SU-DHL-6 (cell line): ENCODE results near the gene DCAF12L1.

Experiments
- H2AFZ ChIP-seq: fragments of 200-600 bp; sonication (generic); 2 replicates; pipeline ENCODE4 v1.6.1; 2014; ENCODE audit warnings: low read depth, mild to moderate bottlenecking, moderate library complexity, mixed read lengths, antibody characterized with exemption, low read length; ENCODE audit not compliant: severe bottlenecking
- H3F3A ChIP-seq: fragments of 200-600 bp; shearing (Covaris generic); 2 replicates; pipeline ENCODE4 v1.6.0; 2016; ENCODE audit warnings: antibody characterized with exemption, mild to moderate bottlenecking; ENCODE audit not compliant: insufficient read depth
- H3K27ac ChIP-seq: fragments of 200-600 bp; sonication (generic); 2 replicates; pipeline ENCODE4 v1.5.1; 2016; ENCODE audit warnings: low read depth, mild to moderate bottlenecking, low read length, moderate library complexity, mixed read lengths
- H3K27me3 ChIP-seq: fragments of 200-600 bp; sonication (generic), shearing (Covaris generic); 2 replicates; pipeline ENCODE4 v1.6.0; 2014; ENCODE audit warnings: mild to moderate bottlenecking, low read length
- H3K36me3 ChIP-seq: fragments of 200-600 bp; sonication (generic); 2 replicates; pipeline ENCODE4 v1.6.1; 2014; ENCODE audit warnings: mild to moderate bottlenecking, low read length, mixed read lengths
- H3K4me2 ChIP-seq: fragments of 300-600, 200-600 bp; shearing (Covaris generic), sonication (generic); 2 replicates; pipeline ENCODE4 v1.6.0; 2014; ENCODE audit warnings: low read length, low read depth, mild to moderate bottlenecking; ENCODE audit not compliant: poor library complexity, severe bottlenecking
- H3K4me3 ChIP-seq: fragments of 200-600 bp; sonication (generic); 2 replicates; pipeline ENCODE4 v1.5.1; 2014; ENCODE audit warnings: antibody characterized with exemption, low read length, mild to moderate bottlenecking, mixed read lengths; ENCODE audit not compliant: insufficient read depth, poor library complexity, severe bottlenecking
- H3K79me2 ChIP-seq: fragments of 200-600 bp; sonication (generic); 2 replicates; pipeline ENCODE4 v1.6.1; 2014; ENCODE audit warnings: mild to moderate bottlenecking, low read length, moderate library complexity; ENCODE audit not compliant: insufficient read depth
- H3K9ac ChIP-seq: fragments of 200-600 bp; sonication (generic); 2 replicates; pipeline ENCODE4 v1.7.0; 2014; ENCODE audit warnings: mild to moderate bottlenecking, low read length
- H3K9me2 ChIP-seq: fragments of 200-600 bp; sonication (generic); replicated peaks from 2 replicates; pipeline ENCODE4 v1.6.1; 2014; ENCODE audit warnings: low read length; ENCODE audit not compliant: insufficient read depth
- H3K9me3 ChIP-seq: fragments of 200-600 bp; sonication (generic); 2 replicates; pipeline ENCODE4 v1.6.1; 2014; ENCODE audit warnings: low read length, mixed read lengths; ENCODE audit not compliant: insufficient read depth
- H4K20me1 ChIP-seq: fragments of 200-600 bp; sonication (generic); 2 replicates; pipeline ENCODE4 v1.6.1; 2014; ENCODE audit warnings: low read depth, mild to moderate bottlenecking, antibody characterized with exemption, low read length, moderate library complexity, mixed read lengths
- EZH2phosphoT487 ChIP-seq: fragments of 200-600 bp; sonication (generic), shearing (Covaris generic); conservative IDR thresholded peaks from 2 replicates; pipeline ENCODE4 v1.6.1; 2018; ENCODE audit warnings: mild to moderate bottlenecking, antibody characterized with exemption, low read length, moderate library complexity, mixed read lengths
- TF ChIP-seq, protein P1 (sequence below): fragments of 200-600 bp; sonication (generic); IDR thresholded peaks from one replicate; pipeline ENCODE4 v1.5.1; 2017; ENCODE audit warnings: antibody characterized with exemption, mild to moderate bottlenecking, low read length, moderate library complexity; ENCODE audit not compliant: insufficient read depth, poor library complexity, severe bottlenecking

DCAF12L1 gene

DNA sequence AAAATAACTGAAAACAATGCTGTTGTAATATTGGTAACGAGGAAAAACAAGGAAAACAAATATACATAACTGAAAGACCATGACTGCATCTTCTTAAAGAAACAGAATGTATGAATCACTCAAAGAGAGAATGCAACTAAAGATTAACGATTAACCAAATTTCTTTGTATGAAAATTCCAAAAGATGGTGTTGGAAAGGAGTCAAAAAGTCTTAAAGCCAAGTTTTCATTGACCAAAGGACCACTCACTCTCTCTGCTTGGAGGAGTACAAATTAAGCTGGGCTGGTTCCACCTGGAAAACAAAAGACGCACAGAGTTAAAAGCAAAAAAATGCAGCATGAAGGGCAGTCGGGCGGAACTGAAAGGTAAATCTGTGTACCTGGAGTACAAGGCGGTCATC is 1.8 kb downstream of the DCAF12L1 start:
- Histone ChIP-seq H3K4me3 (no peak overlapping the region), H3K9me2 (no peaks in the 10 kb centered on the region), H3K4me2 (no peak overlapping the region), H3F3A (no peaks in the 10 kb centered on the region), H4K20me1 (no peaks in the 10 kb centered on the region), H3K9me3 (no peaks in the 10 kb centered on the region), H3K9ac (no peak overlapping the region), H3K27me3 (no peaks in the 10 kb centered on the region), H2AFZ (no peak overlapping the region), H3K79me2 (no peaks in the 10 kb centered on the region), H3K27ac (no peak overlapping the region), H3K36me3 (no peaks in the 10 kb centered on the region)
- TF ChIP-seq, protein P1, sequence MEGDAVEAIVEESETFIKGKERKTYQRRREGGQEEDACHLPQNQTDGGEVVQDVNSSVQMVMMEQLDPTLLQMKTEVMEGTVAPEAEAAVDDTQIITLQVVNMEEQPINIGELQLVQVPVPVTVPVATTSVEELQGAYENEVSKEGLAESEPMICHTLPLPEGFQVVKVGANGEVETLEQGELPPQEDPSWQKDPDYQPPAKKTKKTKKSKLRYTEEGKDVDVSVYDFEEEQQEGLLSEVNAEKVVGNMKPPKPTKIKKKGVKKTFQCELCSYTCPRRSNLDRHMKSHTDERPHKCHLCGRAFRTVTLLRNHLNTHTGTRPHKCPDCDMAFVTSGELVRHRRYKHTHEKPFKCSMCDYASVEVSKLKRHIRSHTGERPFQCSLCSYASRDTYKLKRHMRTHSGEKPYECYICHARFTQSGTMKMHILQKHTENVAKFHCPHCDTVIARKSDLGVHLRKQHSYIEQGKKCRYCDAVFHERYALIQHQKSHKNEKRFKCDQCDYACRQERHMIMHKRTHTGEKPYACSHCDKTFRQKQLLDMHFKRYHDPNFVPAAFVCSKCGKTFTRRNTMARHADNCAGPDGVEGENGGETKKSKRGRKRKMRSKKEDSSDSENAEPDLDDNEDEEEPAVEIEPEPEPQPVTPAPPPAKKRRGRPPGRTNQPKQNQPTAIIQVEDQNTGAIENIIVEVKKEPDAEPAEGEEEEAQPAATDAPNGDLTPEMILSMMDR = no peak
- no peak for TF ChIP-seq EZH2phosphoT487

DNA sequence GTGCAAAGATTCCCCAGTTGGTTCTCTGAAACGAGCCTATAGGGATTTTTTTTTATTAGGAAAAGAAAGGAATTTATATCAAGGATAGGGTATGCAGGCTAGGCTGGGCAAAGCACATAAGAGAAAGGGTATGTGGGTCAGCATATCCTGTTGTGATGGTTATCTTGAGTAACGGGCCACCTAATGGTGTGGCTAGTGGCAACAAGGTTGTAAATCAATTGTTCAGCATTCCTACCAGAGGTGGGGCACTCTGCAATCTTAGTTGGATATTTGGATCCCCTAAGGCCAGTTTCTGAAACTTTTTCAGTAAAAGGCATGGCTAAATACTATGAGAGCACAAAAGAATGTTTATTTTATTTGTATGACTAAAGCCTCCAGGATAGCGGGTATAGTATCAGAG is 42.7 kb downstream of the DCAF12L1 start:
- Histone ChIP-seq H3K9me2 (no peaks in the 10 kb centered on the region), H3K27ac (no peak overlapping the region), H2AFZ (no peak overlapping the region), H3K4me3 (no peak overlapping the region), H4K20me1 (no peaks in the 10 kb centered on the region), H3K27me3 (no peaks in the 10 kb centered on the region), H3K36me3 (no peaks in the 10 kb centered on the region), H3K9me3 (no peaks in the 10 kb centered on the region), H3K79me2 (no peaks in the 10 kb centered on the region), H3F3A (no peaks in the 10 kb centered on the region), H3K4me2 (no peak overlapping the region), H3K9ac (no peak overlapping the region)
- TF ChIP-seq, protein P1 = no peak
- no peak for TF ChIP-seq EZH2phosphoT487
